NCI-H524 (cell line): Measurements from ENCODE around the gene LPCAT1.
"Not testable (repeated sequence)": the region's sequence is repeated elsewhere in the genome, so short reads cannot be mapped to it uniquely, and the experiment has no call there.

Experiments
- DNase-seq, 2 experiments: peaks; one replicate each; lab custom pipeline; 2025; lab: John Stamatoyannopoulos, UW

Gene LPCAT1, protein sequence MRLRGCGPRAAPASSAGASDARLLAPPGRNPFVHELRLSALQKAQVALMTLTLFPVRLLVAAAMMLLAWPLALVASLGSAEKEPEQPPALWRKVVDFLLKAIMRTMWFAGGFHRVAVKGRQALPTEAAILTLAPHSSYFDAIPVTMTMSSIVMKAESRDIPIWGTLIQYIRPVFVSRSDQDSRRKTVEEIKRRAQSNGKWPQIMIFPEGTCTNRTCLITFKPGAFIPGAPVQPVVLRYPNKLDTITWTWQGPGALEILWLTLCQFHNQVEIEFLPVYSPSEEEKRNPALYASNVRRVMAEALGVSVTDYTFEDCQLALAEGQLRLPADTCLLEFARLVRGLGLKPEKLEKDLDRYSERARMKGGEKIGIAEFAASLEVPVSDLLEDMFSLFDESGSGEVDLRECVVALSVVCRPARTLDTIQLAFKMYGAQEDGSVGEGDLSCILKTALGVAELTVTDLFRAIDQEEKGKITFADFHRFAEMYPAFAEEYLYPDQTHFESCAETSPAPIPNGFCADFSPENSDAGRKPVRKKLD

DNA sequence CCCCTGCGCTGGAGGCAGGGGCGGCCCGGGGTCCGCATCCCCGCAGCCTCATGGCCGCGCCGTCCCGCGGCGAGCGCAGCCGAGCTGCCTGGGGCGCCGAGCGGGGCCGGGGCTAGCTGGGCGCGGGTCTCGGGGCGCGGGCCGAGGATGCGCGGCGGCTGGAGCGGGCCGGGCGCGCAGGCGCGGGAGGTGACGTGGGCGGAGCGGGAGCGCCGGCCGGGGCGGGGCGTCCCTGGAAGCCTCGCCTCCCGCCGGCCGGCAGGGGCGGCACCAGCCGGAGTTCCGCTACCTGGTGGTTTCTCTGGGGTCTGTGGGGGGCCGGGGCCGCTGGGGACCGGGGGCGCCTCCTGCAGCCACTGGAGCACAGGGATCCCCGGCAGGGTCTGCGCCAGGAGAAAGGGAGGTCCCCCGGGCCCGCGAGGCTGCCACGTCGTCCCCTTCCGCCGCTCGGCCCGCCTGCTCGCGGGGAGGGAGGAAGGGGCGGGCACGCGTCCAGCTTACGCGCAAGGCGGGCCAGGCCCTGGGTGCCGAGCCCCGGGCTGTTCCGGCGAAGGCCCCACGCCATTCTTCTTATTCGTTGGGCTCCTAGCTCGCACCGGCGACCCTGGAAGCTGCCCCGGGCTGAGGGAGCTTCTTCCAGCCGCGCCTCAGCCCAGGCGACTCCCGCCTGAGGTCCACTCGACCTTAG is at the start of gene LPCAT1:
LPCAT1 (minus strand) TSS at position 168 of the 688 bp plus-strand sequence; CDS start at position 52, 116 bp downstream.
- DNase-seq = peak; percentile 57 to 79

DNA sequence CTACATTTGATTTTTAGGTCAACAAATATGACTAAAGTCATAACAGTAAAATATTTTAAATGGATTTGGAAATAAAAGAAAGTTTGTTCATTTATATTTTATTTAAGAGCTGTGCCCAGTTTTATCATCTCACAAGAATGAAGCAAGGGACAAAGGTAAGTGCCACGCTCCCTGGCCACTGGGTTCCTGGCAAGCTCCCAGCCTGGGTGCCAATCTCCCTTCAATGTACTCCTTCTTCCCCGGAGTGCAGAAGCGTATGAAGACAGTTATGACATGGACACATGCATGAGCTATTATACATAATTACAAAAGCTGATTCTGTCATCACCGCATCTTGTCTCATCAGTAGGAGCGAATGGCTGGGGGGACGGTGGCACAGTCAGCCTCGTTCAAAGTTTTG is 48.1 kb upstream of the LPCAT1 start:
- not testable (repeated sequence) for DNase-seq

DNA sequence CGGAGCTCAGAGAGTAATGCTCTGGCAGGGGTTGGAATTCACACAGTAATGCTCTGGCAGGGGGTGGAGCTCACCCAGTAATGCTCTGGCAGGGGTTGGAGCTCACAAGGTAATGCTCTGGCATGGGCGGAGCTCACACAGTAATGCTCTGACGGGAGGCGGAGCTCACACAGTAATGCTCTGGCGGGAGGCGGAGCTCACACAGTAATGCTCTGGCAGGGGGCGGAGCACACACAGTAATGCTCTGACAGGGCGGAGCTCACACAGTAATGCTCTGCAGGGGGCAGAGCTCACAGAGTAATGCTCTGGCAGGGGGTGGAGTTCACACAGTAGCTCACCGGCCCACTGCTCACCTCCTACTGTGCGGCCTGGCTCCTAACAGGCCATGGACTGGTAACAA is 47.2 kb upstream of the LPCAT1 start:
- no peak for DNase-seq

DNA sequence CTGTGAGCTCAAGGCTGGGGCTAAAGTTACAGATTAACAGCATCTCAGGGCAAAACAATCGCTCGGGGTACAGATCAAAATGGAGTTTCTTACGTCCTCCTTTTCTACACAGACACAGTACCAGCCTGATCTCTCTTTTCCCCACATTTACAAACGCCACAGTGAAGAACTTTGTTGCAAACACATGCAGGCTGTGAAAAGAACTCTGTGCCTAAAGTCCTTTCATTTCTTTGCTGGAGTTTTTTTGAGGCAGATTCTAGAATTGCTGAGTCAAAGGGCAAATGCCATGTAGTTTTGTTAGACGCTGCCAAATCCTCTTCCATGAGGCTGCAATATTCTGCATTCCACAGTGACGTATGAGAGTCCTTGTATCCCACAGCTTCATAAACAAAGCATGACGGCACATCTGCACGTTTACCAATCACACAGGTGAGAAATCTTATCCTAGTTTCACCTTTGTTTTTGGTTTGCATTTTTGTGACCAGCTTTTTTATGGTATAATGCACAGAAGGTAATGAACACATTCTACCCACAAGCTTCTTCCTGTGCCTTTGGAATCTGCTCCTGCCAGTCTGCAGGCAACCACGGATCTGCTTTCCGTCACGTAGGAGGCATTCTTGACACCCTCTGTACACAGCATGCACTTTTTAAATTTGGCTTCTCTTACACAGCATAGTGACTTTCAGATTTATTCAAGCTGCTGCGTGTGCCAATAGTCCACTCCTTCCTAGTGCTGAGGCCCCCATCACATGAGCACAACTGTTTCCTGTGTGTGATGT is 44.6 kb upstream of the LPCAT1 start:
- DNase-seq = no peak

DNA sequence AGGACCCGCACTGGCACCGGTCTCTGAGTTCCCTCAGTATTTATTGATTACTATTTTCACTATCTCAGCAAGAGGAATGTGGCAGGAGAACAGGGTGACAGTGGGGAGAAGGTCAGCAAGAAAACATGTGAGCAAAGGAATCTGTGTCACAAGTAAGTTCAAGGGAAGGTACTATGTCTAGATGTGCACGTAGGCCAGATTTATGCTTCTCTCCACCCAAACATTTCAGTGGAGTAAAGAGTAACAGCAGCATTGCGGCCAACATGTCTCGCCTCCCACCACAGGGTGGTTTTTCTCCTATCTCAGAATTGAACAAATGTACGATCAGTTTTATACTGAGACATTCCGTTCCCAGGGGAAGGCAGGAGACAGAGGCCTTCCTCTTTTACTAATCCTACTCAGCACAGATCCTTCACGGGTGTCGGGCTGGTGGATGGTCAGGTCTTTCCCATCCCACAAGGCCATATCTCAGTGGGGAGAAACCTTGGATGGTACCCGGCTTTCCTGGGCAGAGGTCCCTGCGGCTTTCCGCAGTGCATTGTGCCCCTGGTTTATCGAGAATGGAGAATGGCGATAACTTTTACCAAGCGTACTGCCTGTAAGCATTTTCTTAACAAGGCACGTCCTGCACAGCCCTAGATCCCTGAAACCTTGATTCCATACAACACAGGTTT is 43.9 kb upstream of the LPCAT1 start:
- DNase-seq = not testable (repeated sequence)

DNA sequence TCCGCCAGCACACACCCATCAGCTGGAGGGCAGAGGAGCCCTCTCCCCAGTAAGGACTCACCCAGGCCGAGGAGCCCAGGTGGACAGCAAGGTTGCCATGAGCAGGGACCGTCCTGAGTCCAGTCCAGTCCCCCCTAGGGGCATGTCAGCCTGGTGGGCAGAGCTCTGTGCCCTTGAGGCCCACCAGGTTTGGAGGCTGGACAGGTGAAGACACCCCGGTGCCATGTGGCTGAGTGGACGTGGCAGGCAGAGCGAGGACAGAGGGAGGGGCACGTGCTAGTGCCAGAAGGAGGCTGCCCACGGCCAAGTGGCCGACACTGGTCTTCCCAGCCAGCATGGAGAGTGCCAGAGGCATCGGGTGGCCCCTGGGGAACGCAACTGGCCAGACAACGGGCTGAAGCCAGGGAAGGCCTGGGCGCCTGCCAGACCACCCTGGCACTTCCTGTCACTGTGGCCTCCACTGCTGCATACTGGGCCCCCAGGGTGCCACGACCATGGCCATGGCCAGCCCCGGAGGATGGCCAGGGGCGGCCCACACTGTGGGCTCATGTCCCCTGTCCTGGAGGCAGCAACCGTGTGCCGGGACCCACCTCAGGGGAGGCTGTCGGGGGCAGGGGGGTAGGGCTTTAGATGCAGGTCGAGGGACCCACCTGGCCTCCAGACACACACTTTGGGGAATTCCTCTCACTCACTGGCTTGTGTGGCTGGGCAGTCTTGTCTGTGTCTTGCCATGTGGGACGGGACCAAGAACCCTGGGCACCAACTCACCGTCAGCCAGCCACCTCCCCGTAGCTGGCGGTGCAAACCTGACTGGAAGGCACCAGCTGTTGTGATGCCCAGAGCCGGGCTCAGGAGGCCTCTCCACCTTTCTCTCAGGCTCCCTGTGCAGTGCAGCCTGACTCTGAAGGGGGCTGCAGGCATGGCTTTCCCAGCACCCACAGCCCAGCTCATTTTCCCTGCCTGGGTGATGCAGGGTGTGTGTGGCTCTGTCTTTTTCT is 42.3 kb upstream of the LPCAT1 start:
- peak in 1 of 2 experiments; percentile 18 for DNase-seq

DNA sequence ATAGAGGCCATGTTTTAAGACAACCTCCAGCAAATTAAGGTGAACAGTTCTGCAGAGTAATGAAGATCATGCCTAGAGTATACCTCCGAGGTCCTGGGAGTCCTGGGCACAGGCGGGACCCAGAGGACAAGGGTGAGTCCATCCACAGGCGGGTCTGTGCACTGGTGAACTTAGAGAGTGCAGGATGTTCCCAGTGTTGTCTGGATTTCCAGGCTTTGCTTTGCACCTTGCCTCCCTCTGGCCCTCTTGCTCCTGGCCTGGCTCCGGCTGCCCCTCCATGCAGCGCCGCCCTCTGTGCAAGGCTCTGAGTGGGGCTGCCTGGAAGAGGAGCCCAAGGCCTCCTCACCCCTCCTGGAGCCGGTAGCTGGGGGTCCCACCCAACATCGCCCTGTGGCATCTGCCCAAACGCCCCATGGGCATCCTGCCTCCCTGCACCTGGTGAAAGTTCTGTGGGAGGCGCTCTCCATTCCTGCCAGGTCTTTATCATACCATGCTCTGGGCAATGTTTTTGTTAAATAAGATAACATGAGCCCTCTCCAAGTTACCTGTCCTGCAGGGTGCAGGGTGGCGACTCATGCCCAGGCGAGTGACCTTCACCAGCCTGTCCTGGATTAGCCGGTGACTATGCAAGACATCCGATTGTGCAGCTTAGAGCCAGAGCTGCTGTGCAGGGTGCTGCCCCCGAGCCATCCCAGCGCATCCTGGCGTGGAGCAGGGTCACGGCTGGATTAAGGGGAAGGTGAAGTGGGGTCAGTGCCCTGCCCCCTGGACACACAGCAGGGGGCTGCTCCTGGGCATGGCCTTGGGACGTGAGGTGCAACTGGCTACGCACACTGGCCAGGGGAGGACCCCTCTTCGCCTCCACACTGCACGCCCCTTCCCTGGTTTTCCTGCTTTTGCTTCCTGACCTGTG is 41.3 kb upstream of the LPCAT1 start:
- no peak for DNase-seq

DNA sequence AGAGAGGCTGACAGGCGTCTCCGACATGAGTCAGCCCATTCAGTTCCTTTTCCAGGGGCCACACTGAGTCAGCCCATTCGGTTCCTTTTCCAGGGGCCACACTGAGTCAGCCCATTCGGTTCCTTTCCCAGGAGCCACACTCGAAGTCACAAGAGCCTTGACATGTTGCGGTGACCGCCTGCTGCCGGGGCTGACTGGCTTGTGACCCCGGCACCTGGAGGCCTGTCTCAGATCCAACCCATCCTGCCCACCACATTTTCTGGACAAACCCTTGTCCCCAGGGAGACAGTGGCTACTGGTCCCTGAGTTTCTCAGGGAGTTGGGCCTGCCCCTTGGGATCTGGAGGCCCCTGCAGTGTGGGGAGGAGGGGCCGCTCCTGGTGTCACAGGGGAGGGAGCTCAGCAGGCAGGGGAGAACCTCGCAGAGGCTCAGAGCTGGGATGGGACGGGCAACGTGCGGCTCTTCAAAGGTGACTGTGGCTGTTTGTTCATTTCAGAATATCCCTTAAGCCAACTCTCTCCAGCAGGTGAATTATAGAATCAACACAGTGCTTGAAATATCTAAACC is 40.5 kb upstream of the LPCAT1 start:
- DNase-seq = no peak

DNA sequence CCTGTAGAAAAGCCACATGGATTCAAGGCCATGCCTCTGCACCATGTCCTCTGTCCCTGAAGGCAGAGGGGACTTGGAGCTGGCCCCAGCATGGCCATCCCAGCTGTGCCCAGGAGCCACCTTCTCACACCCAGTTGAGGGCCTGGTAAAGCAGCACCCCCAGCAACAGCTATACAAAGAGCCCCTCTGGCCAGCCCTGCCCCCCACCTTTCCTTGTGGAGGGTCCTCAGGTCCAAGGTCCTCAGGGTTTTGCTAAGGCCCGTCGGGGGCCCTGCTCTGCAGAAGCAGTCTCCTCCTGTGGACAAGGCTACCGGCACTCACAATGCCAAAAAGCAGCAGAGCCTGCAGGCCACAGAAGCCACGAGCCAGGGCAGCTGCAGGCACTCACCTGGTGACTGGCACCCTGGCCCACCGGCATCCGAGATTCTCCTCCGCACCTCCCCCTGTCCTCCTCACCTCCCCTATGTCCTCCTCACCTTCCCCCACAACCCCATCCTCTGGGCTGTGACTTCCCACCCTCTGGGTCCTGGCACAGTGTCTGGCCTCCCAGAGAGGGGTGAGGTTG is 39.9 kb upstream of the LPCAT1 start:
- DNase-seq = no peak

DNA sequence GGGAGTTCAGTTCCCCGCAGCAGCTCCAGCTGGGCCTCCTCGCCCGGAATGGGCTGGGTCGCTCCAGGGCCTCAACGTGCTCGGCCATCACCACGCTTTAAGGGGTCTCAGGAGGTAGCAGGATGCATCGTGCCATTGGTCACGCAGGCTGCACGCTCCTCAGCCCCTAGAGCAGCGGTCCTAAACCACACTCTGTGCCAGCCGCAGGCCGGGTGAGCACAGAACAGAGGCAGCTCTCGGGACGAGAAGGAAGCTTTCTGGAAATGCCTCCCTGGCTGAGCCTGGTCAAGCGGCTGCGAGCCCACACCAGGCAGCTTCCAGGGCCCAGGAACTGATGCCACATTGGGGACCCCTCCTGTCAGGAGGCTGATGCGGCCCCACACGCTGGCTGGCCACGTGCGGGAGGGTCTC is 39.3 kb upstream of the LPCAT1 start:
- DNase-seq = no peak

DNA sequence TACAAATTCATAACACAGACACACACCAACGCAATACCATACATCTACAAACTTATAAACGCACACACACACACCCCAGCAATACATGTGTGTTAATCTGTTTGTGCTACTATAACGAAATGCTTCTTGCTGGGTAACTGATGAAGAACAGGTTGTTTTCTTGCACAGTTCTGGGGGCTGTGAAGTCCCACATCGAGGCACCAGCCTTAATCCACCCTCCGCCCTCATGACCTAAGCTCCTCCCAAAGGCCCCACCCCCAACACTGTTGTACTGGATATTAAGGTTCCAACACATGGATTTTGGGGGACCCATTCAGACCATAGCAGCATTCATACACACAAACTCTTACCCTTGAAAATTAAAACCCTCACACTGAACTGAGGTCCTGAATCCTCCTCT is 38.8 kb upstream of the LPCAT1 start:
- no peak for DNase-seq

DNA sequence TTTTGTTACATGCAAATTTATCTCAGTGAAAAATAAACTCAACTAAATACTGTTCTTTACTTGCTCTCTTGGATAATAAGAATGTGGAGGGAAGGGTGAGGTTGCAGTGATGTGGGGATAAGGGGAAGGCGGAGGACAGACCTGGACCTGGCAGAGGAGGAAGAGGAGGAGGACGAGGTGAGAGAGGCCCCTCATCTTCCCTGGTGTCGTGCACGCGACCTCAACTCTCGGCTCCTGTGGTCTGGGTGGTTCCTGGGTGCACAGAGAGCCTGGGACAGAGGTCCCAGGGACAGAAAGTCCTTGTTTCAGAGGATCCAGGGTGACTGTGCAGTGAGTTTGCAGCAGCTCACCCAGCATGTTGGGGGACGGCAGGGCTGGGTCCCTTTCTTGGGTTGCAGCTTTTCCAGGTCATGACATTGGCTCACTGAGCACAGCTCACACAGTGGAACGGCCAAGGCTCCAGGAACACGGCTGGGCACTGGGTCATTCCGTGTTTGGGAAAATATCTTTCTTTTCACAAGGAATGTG is 37.7 kb upstream of the LPCAT1 start:
- DNase-seq = no peak

DNA sequence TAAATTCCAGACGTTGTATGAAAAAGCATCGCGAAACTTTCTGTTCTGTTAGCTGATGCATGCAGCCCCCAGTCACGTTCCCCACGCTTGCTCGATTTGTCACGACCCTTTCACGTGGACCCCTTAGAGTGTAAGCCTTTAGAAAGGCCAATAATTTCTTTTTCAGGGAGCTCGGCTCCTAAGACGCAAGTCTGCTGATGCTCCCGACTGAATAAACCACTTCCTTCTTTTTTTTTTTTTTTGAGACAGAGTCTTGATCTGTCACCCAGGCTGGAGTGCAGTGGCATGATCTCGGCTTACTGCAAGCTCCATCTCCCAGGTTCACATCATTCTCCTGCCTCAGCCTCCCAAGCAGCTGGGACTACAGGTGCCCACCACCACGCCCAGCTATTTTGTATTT is 36.7 kb upstream of the LPCAT1 start:
- not testable (repeated sequence) for DNase-seq

DNA sequence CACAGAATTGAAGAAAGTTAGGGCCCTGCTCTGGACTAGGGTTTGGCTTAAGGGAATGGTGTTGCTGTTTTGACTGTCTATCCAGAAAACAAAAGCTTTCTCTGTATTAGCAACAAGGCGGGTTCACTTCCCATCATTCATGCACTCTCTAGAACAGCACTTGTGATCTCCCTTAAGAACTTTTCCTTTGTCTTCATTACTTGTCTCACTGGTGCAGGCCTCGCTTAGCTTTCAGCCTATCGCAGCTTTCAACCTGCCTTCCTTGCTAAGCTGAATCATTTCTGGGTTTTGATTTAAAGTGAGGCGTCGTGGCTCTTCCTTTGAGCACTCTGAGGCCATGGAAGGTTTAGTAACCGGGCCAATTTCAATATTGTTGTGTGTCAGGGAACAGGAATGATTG is 35.2 kb upstream of the LPCAT1 start:
- DNase-seq = no peak

DNA sequence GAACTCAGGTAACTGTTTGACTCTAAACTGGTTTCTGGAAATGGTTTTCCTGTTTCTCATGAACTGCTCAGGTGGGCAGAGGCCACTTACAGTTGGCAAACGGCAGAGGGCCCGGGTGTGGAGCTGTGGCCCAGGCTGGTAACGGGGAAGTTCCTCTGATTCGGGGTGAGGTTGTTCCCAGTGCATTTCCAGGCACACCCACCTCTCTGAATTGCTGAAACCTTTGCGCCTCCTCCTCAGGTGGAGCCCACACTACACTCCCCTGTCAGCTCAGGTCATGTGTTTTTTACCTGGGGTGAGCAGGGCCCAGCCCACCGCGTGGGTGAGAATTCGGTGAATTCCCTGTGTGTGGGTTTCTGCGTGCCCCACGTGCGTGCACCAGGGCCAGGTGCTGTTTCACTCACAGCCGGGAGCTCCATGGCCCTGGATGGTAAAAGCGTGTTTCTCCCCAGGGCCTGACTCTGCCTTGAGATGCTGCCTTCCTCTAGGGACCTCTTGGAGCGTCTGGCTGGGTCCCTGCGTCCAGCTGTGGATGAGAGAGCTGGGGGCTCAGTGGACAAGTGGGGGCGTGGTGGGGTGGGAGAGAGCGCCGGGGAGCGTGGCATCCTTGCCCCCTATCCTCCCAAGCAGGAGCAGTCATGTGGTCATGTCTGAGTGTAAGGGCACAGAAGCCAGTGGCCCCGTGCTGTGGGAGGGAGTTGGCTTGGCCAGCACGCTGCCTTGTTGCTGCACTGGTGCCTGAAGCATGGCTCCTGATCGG is 33.5 kb upstream of the LPCAT1 start:
- DNase-seq = no peak

DNA sequence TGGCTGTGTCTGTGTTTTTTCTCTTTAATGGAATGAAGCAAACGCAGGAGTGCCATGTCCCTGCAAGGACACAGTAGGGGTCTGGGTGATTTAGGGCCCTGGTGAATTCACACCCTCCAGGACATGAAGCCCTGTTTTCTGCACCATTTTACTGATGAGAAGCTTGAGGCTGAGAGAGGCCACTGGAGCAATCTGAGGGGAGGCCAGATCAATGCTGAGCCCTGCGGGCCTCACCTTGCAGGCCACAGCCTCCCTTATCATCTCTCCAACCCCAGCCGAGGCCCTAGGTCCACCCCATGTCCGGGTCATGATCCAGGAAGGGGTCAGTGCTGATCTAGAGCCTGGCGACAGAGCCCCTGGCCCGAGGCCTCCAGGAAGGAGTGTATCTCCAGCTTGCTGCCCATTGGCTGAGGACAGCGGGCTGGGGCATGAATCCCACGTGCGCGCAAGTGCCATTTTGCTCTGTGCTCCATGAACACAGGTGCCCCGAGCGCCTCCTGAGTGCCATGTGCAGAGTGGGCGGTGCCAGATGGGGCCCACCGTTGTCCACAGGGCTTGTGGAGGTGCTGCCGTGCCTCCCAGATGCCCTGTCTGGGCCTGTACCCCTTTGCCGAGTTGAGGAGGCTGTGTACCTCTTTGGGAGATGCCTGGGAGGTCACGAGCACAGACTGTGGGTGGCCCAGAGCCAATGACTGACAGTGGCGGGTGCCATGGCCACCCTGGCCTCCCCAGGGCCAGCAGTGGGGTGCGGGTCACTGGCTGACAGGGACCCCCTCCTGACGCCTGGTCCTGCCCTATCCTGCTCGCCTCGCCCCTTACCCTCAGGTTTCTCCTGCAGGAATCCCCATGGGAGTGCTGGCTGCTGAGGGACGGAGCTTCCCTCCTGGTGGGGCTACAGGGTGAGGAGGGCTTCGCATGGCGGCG is 32.3 kb upstream of the LPCAT1 start:
- no peak for DNase-seq
